ENCODE results near the gene GRIN3A.
"Not testable (repeated sequence)": the region's sequence is repeated elsewhere in the genome, so short reads cannot be mapped to it uniquely, and the experiment has no call there.

The GRIN3A gene

GRCh38 chr9:101629636-101630035, 108.8 kb downstream of the GRIN3A start:
- DNase-seq = no peak

GRCh38 chr9:101628173-101628572, 110.3 kb downstream of the GRIN3A start:
- no peak for DNase-seq

GRCh38 chr9:101626295-101626694, 112.2 kb downstream of the GRIN3A start:
- DNase-seq = peak in 1 of 2 donors; percentile 1

GRCh38 chr9:101625876-101626275, 112.6 kb downstream of the GRIN3A start:
- DNase-seq = no peak

DNA sequence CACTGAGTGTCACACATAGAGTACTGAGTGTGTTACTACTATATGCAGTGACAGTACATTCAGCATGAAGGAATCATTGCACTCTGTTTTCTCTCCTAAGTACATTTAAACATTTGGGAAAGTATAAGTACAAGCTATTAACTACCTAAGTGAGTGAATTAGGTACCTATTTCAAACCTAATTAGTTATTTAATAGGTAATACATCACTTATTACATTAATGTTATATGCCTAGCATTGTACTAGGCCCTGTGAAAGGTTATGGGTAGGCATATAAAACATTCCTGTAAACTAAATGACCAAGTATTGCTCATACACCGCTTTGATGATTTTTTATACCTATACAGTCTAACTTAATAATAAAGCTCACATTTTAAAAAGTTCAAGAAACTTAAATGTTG, 118.0 kb downstream of the GRIN3A start:
- no peak for DNase-seq

GRCh38 chr9:101618698-101619097, 119.7 kb downstream of the GRIN3A start:
- no peak for DNase-seq

DNA sequence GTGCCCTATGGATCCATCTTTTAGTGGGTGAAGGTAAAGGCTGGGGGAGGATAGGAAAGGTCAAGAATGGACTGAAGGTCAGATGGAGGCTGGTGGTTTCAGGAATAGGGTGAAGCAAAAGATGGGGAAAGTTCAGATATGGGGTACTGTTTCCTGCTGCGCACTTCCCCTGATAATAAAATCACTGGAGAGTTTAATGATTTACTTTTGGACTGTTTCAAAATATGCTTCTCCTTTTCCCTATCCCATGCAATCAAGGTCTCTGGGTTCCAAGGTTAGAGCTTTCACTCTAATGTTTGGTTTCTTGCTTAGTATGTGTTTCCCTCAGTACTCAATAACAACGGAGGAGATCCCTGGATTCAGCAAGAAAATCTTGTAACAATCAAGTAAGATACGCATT, 132.9 kb downstream of the GRIN3A start:
- no peak for DNase-seq

DNA sequence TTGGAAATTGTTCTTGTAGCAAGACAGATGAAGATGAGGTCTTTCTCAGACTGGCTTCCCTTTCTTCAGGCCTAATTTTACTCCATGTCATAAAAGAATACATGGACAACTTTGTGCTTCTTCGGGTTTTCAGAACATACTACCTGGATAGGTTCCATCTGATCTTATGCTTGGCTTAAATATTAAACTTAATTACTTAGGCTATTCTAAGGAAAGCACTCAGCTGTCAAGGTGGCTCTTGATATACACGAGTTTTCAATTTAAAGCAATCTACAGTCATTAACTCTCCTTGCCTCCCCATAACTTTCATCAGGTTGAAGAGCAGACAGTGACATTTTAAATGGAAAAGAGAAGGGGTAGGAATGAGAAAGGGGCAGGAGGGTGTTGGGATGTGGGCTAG, 134.2 kb downstream of the GRIN3A start:
- no peak for DNase-seq

- DNase-seq = peak in 1 of 2 donors; percentile 35
These were observed 136.3 kb downstream of the GRIN3A start for GRCh38 chr9:101601904-101602765.

DNA sequence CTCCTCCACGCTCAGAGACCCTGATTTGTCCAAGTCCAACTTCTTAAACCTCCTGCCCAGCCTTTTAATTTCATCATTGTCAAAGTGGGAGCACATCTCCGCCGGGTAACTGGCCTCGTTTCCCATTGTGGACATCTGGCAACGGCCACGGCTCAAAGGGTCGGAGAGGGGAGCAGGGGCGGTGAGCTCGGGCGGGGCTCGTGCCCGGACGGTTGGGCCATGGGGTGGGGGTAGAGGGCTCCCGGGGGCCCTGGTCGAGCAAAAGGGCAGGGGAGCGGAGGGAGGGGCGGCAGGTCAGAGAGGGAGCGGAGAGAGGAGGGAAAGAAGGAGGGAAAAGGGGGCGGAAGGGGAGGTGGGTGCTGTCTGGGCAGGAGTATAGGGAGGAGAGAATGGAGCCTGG, 143.7 kb downstream of the GRIN3A start, which contains the start of gene PPP3R2:
TSS of gene PPP3R2 (minus strand) at position 174 of the 400 bp plus-strand sequence. CDS start at position 126, 48 bp downstream.
- DNase-seq = no peak

DNA sequence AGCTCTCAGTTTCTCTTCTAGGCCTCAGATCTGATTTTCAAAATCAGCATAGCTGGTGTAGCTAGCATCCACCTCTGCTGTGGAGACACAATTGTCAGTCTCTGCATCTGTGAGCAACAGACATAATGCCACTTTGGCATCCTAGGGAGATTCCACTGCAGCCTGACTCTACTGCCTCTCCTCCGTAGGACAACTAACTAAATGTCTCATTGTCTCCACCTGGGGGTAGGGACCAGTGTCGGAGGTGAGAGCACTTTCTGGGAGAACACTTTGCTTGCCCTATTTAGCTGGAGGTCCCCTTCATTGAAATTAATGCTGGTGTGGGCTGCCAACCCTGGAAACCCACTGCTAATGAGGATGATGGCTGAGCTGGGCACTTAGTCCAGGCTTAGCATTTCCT, 145.1 kb downstream of the GRIN3A start:
- DNase-seq = no peak

GRCh38 chr9:101592788-101593187, 145.7 kb downstream of the GRIN3A start:
- DNase-seq = no peak

DNA sequence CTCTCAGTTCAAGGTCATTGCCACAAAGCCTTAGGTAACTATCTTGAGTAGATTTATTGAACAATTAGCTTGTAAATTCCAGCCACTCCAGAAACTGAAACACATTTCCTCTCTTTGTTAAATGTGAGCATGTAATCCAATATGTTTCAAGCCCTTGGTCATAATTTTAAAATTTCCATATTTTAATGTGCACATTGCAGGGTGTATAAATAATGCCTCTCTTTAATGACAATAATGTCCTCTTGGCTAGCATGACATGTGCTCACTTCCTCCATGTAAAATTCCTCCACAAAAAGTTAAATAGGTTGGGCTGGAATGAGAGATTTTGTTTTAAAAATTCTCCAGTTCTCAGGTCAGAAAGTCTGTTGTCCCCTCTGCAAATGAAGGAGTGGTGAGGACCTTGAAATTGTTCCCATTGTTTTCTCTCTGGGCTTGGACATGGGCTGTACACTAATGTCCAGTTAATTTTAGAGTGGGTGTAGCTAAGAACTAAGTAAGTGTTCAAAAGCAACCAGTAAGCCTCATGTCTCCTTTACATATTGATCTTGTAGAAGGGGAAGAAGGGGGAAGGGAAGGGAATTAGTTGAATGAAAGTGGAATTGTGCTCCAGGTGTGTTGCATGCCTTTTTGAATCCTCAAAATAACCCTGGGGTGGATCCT, 146.5 kb downstream of the GRIN3A start:
- DNase-seq = no peak

DNA sequence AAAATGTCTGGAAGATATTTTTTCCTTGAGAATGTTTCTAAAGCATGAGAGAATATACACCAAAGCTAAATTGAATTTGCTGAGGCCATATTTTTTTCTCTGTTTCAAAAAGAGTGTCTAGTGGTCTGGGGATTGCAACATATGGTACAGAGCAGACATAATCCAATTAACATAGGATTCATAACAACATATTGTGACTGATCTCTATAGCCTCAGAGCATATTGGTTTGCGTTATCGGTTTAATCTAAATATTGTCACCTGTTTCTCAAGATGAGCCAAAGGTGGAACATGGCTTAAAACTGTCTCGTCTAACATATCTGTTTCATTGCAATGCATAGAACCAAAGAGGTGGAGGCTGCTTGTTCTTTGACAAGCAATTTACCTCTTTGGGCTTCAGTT, 147.5 kb downstream of the GRIN3A start:
- DNase-seq = no peak

DNA sequence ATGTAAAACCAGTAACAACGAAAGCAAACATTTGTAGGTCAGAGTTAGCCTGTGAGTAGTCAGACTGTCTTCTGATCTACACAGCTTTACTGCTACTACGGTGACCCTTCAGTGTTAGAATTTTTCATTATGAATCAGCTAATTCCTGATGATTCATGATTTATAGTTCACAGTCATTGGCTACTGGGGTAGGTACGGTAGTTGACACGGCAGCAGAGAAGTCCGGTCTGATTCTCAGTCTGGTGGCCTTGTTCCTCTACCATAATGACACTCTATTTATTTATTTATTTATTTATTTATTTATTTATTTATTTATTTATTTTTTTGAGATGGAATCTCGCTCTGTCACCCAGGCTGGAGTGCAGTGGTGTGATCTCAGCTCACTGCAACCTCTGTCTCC, 148.4 kb downstream of the GRIN3A start:
- DNase-seq = not testable (repeated sequence)

DNA sequence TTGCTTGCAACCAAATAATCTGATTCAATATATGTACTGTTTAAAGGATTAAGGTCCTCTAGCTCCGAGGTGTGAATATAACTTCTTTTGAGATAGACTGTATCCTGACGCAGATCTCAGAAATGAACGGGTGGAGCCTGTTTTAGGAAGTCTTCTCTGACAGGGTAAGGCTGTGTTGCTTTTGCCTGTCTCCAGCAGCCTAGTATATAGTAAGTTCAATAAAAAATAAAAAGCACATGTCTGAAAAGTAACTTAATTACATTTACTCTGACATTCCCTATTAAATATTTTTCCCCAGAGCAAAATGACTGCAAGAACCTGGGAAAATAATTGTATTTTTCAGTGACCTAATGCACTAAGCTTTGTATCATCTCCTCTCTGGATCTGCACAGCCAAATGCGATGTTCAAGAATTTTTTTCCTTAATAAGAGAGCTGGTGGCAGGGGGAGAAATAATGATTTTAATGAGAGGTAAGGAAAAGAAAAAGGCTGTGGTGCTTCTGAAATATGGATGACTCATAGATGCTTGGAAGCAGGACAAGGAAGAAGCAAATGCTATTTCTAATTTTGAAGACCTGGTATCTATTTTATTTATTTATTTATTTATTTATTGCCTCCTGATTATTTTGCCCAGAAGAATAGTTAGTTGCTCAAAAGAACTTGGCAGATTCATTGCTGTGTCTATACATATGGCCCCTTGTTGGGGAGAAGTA, 151.0 kb downstream of the GRIN3A start:
- DNase-seq = no peak

DNA sequence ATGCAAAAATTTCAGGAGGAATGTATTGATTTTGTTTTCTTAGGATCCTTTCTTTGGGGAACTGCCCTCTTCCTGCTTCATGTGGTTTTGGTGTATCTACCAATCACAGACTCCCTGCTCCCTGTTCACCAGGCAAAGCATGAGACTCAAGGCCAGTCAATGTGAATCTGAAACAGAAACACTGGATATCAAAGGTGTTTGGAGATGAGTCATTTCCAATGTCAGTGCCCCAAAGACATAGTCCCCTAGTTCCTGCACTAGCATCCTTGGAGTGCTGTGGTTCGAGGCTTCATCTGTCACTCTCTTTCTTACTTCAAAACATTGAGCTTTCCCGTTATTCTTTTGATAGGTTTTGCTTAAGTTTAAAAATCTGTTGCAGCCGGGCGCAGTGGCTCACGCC, 151.8 kb downstream of the GRIN3A start:
- no peak for DNase-seq

DNA sequence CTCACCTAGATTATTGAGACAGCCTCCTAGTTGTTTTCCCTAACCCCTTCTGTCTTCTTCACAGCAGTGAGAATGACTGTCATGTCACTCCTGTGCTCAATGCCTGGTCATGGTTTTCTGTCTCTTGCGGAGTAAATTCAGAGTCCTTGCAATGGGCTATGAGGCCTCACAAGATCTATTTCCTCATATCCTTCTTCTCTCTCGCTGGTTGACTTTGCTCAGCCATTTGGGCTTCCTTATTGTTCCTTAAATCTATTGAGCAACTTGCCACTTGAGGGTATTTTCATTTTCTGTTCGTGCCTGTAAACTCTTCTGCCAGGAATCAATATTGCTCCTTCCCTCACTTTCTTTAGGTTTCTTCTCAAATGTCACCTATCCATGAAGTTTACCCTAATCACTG, 152.7 kb downstream of the GRIN3A start:
- DNase-seq = peak in 1 of 2 donors; percentile 27

DNA sequence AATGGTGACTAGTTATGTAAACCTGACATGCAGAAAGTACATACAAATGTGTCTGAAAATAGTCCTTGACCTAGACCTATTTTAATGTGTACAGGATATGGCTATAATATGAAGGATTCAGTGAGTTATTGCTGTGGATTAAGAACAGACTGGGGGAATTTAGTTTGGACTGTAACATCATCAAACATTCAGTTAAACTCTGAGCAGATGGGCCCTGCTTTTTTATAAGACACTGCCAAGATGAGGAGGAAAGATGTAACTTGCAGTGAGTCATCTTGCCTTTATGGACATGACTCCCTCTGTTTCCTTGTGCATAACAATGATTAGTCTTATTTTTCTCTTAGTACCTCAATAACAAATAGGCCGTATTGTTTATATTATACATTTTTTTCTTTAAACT, 155.9 kb downstream of the GRIN3A start:
- DNase-seq = no peak

DNA sequence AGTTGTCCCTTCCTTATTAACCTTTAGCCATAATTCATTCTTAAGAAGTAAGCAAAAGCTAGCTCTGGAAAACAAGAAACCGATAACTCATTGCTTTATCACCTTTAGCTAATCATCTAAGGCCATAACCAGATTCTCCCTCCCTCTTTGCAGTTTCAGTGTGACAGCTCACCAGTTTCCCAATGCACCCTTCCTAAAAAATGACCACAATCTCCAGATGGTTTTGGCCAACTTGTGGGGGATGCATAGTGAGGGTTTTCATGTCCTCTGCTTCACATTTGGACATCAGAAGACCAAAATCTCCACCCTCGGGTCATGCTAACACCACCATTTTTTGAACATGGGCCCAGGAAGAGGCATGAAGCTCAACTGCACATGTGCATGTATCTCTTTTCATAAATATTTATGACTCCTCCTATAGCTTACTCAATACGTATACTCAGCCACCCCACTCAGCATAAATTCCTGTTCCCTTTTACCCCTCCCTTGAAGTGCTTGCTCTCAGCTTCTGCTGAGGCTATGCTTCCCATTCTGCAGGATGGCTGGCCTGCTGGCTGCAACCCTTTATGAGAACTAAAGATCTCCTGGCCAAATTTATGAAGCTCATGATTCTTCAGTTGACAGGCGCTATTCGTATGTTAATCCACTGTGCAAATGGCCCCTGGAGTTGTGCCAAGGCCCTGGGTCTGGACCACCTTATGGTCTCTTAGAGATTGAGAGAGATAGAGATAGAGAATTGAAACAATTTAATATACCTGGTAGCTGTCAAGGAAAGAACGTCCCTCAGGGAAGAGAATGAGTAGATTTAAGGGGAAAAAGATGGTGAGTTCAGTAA, 158.5 kb downstream of the GRIN3A start:
- peak in 1 of 2 donors; percentile 11 for DNase-seq

- peak in 1 of 2 donors; percentile 7 for DNase-seq
These were observed 160.1 kb downstream of the GRIN3A start for GRCh38 chr9:101578378-101578777.

DNA sequence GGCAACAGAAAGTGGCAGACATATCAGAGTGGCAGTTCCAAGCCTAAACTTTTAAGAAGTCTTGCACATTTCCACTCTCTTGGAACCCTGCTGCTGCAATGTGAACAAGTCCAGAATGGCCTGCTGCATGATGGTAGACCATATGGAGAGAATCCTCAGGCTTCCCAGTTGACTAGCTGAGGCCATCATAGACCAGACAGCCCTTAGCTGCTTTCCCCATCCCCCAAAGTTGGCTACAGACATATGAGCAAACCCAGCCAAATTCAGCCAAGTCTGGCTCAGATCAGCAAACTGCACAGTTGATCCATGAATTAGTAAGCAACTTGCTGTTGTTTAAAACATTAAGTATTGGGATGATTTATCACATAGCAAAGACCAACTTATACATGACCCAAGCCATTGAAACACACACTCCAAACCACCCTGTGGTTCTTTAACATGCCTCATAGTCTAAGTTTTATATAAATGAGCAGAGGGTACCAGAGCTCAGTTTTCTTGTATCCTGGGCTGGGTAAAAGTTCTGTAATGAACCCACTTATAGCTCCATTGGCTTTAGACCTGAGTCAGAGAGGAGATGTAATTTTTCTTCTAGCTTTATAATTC, 163.6 kb downstream of the GRIN3A start:
- no peak for DNase-seq
